HCEC 1CT (cell line): ENCODE measurements around the gene STKLD1.
A peak's percentile ranks its signal among the peaks of the same experiment; 100 is the strongest.

ENCODE experiments used
- DNase-seq: peaks from one replicate; pipeline ENCODE4 v3.0.0-alpha.2; 2017

The STKLD1 gene

GRCh38 chr9:133346021-133346785 lies 30.0 kb upstream of the STKLD1 start:
- no peak for DNase-seq

DNA sequence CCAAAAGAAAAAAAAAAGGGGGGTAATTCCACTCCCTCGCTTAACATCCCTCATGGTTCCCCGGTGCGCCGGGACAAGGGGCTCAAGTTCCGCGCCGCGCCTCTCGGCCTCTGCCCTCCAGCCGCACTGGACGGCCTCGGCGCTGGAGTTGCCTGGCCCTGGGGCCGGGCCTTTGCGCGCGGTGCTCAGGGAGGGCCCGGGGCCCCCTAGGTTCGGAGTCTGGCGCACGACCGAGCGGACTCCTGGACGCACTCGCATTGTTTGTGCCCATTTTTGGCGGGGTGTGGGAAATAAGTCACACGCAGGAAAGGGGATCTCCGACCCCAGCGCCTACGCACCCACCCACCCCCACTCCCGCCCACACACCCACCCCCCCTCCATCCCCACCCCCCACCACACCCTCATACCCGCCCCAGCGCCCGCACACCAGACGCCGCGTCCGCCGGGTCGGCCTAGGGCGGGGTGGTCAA lies 28.6 kb upstream of the STKLD1 start:
- peak; percentile 26 for DNase-seq

DNA sequence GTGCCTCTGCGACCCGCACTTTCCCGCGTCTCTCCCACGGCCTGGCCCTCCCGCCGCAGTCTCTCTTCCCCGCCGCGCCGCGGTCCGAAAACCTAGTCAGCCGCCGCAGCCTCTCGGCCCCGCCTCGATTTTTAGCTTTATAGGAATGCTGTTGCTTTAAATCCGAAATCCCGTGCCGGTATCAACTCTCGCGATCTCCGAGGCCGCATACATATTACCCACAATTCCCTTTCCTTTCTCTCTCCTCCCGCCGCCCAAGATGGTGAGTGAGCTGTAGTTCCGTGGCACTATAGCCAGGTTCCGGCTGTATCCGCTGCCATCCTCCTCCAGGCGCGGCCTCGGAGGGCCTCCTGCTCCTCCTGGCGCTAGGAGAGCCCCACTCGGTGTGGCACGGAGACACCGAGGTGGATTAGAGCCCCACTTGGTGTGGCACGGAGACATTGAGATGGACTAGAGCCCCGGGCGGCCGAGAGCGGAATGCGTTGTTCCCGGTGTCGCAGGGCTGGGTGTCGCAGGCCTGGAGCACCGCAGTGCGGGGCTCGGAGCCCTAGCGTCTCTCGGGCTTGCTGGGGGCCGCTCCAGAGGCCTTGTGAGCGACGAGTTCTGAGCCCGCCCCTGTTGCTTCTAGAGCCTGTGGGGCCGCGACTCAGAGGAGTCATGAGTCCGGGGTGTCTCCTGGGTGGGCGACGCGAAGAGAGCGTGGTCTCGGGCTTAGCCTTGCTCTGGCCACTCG lies 28.0 kb upstream of the STKLD1 start, which contains the start of the genes MED22 and RPL7A:
Gene MED22 (minus strand): TSS at position 147 of the 733 bp plus-strand sequence. CDS start 1,469 bp downstream, outside the sequence.
Gene RPL7A (plus strand): TSS at position 234 of the 733 bp plus-strand sequence. CDS start 26 bp downstream, at position 260.
- DNase-seq: peak; percentile 93

- no peak for DNase-seq
Observed at GRCh38 chr9:133348718-133349573, 27.2 kb upstream of the STKLD1 start.

GRCh38 chr9:133349965-133350616 lies 26.1 kb upstream of the STKLD1 start:
- no peak for DNase-seq

DNA sequence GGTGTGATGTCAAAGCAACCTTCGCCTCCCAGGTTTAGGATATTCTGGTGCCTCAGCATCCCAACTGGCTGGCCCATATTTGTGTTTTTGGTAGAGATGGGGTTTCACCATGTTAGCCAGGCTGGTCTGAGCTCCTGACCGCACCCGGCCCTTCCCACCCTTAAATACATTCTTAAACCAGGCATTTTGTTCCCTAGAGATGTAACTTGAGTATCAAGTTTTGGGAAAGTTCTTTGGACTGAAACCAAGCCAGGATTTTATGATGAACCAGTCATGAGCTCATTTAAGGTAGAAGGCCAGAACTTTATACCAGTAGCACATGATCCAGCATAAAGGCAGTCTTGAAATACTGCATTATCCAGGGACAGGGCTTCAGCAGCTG lies 24.6 kb upstream of the STKLD1 start:
- no peak for DNase-seq

DNA sequence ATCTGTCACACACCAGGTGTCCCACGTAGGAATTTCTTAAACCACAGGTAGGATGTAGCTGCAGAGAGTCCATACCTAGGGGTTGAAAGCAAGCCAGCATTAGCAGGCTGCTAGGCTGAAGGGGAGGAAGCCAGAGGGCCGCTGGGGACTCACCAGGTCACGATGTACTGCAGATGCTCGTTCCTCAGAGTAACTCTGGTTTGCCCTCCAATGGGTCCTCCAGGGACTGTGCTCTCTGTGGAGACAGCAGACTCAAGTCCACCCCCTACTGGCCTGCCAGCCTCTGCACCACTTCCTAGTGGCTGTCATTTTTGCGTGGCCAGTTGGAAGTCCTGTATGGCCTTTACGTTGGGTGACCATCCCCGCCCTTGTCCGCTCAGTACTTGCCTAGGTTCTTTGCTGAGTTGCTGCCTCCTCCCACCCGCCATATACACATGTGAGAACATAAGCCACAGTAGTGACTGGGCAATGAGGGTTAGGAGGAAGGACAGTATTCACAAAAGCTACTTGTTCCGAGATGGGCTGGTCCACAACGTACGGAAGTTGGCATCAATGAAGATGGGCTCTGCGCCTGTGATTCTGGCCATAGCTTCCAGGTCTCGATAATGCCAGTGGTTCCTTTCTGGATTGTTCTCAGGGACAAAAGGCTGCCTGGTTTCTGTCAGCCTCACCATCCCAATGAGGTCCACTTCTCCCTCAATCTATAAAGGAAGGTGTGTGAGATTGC lies 24.1 kb upstream of the STKLD1 start:
- peak; percentile 72 for DNase-seq

DNA sequence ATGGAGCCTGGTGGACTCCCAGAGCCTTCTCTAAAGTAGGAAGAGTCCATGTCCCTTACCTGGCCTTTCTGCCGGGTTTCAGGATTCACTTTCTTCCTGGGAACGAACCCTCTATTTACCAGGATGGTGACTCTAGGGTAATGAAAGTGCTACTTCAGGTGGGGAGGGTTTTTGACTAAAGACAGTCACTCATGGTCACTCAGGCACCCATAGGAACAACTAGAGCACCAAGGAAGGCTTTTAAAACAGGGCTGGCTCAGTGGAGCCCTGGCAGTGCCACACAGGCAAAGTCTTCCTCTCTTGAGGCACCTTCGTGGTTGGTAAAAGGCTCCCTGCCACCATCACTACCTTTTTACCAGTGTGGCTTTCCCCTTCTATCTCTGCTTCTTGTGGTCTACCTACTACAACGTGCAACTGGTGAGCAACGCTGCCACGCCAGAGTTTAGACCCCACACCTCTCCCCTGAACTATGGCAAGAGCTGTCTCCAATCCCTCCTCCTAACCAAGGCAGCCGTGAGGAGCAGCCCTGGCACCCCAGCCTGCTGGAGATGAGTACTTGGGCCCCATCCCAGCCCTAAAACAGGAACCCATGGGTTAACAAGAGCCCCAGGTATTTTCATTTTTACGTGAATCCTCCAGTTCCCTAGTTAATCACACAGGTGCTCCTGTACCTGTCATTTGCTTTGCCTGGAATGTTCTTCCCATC lies 23.4 kb upstream of the STKLD1 start:
- no peak for DNase-seq

DNA sequence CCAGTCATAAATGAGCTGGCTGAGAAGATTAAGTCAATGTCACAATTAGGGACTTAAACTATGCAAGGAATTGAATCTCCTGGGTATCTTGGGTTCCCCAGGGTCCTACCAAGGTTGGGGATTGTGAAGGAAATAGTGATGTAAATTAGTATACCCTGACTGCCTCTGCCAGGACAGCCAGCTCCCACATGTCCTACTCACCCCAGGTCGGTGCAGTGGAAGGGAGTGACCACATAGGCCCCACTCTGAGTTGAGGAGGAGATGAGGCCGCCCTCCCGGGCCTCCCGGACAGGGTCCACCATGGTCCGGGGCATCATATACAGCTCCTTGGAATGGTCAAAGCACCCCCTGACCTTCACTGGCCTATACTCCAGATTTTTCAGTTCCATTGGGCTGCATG lies 22.6 kb upstream of the STKLD1 start:
- no peak for DNase-seq

GRCh38 chr9:133354766-133355165 lies 21.4 kb upstream of the STKLD1 start:
- DNase-seq: no peak

DNA sequence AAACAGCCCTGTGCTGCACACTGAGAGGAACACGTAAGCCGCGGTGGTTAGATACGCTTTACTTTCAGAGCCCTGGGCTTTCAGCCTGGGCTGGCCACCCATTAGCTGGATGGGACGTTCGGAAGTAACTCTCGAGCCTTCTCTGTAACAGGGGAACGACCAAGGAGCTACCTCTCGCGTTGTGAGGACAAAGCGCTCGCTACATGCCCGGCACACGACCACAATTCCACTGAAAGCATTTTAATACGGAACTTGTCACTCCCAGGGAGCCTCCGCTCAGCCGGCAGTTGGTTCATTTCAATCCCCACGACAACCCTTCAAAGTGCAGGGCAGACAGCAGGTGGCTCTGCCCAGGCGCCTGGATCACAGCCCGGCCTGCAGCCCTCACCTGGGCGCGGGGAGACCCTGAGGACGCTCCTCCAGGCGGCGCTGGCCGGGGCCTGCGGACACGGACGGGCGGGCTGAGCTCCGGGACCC lies 20.2 kb upstream of the STKLD1 start:
- DNase-seq: no peak

DNA sequence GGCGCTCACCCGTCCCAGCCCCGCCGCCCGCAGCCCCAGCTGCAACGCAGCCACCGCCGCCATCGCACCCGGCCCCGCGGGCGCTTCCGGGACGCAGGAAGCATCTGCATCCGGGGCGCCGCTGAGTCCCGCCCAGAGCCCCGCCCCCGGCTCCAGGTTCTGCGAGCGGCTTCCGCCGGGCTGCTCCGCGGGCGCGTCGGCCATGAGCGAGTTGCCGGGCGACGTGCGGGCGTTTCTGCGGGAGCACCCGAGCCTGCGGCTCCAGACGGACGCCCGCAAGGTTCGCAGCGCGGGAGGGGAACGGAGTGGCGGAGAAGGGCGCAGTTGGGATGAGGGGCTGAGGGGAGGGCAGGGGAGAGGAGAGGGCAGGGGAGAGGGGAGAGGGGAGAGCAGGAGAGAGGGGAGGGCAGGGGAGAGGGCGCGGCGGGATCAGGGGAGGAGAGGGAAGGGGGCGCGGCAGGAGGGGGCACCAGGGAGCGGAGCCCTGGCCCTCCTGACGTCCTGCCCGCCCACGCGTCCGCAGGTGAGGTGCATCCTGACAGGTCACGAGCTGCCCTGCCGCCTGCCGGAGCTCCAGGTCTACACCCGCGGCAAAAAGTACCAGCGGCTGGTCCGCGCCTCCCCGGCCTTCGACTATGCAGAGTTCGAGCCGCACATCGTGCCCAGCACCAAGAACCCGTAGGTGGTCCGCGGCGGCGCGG lies 19.6 kb upstream of the STKLD1 start, which contains the start of the genes SURF1 and SURF2:
Gene SURF1 (minus strand): TSS at position 97 of the 701 bp plus-strand sequence. CDS start 34 bp downstream, at position 63.
Gene SURF2 (plus strand): TSS at position 160 of the 701 bp plus-strand sequence. CDS start 43 bp downstream, at position 203.
- peak; percentile 75 for DNase-seq

GRCh38 chr9:133357656-133358055 lies 18.5 kb upstream of the STKLD1 start:
- DNase-seq: no peak

DNA sequence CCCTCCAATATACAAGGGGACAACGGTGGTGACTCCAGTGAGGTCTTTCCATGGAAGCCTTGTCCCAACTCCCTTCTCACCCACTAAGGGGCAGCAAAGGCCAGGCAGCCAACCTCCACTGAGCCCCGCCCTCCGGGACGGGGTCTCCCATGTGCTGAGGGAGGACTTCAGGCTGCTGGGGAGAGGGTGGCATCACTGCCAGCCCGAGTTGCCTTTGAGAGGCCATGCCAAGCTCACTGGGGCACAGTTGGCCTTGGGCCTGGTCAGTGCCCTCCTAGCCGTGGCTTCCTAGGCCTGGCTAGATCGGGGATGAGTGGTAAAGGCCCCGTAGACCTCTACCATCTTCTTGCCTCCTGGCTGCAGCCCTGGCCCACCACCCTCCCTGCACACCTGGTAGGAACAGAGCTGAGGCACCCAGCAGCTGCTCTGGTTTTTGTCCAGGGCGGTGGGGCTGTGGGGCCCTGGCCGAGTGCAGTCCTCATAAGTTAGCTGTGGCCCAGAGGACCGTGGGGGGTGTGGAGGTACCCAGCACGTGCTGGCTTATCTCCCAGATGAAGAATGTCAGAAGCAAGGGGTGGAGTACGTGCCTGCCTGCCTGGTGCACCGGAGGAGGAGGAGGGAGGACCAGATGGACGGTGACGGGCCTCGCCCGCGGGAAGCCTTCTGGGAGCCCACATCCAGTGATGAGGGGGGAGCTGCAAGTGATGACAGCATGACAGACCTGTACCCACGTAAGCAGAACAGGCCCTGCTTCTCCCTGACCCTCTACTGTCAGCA lies 16.6 kb upstream of the STKLD1 start:
- DNase-seq: no peak

DNA sequence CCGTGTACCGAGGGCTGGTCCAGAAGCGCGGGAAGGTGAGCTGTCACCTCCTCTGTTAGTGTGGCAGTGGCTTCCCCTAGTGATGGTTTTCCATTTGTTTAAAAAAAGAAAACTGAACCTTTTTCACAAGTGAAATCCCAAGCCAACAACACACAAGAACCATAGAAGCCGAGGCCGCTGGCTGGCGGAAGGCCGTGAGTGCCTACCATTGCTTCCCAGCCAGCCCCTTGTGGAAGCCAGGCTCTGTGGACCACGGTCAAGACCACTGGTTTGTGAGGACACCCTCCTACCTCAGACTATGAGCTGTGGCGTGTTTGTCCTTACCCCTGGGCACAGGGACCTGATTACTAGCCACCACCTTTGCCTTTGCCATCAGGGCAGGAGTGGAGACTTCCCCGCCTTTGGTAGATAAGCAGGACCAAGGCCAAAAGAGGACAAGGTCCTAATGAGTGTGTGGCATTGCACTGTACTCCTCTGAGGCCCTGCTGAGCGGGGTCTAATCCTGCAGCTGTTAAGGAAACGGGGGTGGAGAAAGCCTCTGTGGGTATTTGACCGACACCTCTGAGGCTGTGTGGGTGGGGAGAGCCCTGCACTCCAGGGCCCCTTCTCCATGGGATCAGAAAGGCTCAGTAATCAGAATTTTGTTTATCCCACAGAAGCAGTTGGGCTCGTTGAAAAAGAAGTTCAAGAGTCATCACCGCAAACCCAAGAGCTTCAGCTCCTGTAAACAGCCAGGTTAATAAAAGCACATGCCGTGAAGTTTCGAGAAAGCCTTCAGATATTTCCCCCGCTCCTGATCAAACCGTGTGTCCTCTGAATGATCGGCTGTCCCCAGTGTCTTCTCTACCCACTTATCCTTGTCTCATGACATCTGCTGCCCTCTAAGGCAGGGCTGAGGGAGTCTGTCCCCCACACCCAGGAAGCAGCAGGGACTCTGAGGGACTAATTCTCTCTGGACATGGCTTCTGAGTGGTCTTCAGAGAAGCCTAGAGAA lies 15.5 kb upstream of the STKLD1 start:
- DNase-seq: no peak

DNA sequence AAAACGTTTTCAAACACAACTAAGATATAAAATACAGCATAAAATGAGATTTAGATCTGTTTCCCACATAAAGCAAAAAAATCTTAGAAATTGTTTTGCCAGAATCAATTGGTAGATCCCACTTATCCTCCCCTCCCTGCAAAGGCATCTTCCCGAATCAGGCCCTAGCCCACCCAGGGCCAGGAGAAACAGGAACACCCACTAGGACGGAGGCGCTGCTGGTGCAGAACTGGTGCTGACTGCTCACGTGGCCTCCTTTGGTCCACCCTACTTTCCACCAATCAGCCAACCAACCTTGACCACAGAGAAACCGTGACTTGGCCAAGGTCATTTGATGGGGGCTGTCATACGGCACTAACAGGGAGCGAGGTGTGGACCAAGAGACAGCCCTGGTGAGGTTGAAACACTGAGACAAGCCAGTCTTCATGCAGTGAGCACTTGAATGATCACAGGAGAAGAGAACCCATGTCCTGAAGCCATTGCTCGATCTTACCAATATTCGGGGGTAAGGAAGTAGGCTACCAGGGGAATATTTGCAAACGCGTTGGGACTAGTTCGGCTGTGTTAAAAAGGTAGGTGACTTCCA lies 14.6 kb upstream of the STKLD1 start:
- DNase-seq: no peak

DNA sequence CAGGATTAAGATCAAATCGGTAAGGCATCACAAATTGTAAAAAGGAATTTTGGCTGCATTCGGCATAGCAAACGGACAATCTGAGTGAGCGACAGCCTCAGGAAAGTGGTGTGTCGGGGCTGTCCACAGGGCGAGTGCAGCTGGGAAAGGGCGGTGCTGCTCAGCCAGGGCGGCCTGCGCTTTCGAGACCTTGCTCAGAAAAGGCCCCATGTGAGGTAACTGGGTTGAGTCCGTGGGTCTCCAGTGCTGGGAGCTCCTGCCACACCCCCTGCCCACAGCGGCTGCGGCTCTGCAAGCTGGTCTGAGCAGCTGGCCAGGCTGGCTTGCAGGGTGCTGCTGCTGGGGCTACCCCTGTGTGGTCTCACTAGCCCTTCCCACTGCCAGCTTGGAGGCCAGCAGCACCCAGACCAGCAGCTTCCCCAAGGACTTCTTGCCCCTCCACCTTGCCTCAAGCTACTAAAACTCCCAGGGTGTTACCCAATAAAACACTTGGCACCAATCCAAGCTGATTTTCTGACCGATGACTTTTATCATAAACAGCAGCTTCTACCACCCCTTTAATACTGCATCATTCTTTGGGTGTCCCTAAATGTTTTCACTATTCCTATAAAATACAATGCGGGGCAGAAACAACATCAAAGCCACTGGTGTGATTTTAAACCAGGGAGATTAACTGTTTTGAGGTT lies 13.7 kb upstream of the STKLD1 start:
- no peak for DNase-seq
